PC-3 (cell line): ENCODE results near the gene ZNF8. TPM values are rescaled to one million over a fixed set of nuclear protein-coding genes. Genes with fewer than 3 reads are reported as not detected.
A peak's percentile ranks its signal among the peaks of the same experiment; 100 is the strongest.

Experiments used
- ATAC-seq: fragments of 200-7000 bp; cut with Tn5 transposase; 2 replicates; pipeline ENCODE4 v1.9.1; 2020; ENCODE audit warnings: mild to moderate bottlenecking, moderate library complexity
- BruUV-seq: library from RNA; stranded (reverse); fragments of 400-500 nt; replicated peaks from 2 replicates; lab custom pipeline; 2021; lab: Mats Ljungman, UMichigan
- CTCF ChIA-PET: fragments of 300-600 bp; sonication (Branson Sonifier 250); formaldehyde crosslinking; loops from one replicate; lab custom pipeline; 2022; ENCODE audit warnings: antibody characterized with exemption; lab: Charles Lee
- POLR2A ChIA-PET: fragments of 300-600 bp; sonication (Branson Sonifier 250); formaldehyde crosslinking; loops from one replicate; lab custom pipeline; 2022; ENCODE audit warnings: antibody characterized with exemption; ENCODE audit not compliant: unreplicated experiment; lab: Charles Lee
- DNase-seq: peaks from one replicate; pipeline ENCODE4 v3.0.0-alpha.2; 2015
- H2AFZ ChIP-seq: fragments of 300-600 bp; sonication (generic); 2 replicates; pipeline ENCODE4 v1.6.0; 2016; ENCODE audit warnings: antibody characterized with exemption, low read length
- H3F3A ChIP-seq: fragments of 300-600 bp; sonication (generic); one replicate; pipeline ENCODE4 v1.6.0; 2017; ENCODE audit warnings: antibody characterized with exemption, low read length, control low read depth, mild to moderate bottlenecking; ENCODE audit not compliant: unreplicated experiment
- H3K27ac ChIP-seq: fragments of 300-600 bp; sonication (generic); 2 replicates; pipeline ENCODE4 v1.5.1; 2016; ENCODE audit warnings: mild to moderate bottlenecking, low read length
- H3K27me3 ChIP-seq: fragments of 300-600 bp; sonication (generic); 2 replicates; pipeline ENCODE4 v1.6.1; 2016; ENCODE audit warnings: low read length, mixed read lengths
- H3K36me3 ChIP-seq: fragments of 300-600 bp; sonication (generic); 2 replicates; pipeline ENCODE4 v1.6.1; 2016; ENCODE audit warnings: low read depth, mixed run types, low read length, mixed read lengths
- H3K4me1 ChIP-seq: fragments of 300-600 bp; sonication (generic); 2 replicates; pipeline ENCODE4 v1.5.1; 2016; ENCODE audit warnings: low read length; ENCODE audit not compliant: insufficient read depth
- H3K4me2 ChIP-seq: fragments of 300-600 bp; sonication (generic); 2 replicates; pipeline ENCODE4 v1.6.0; 2016; ENCODE audit warnings: low read length
- H3K4me3 ChIP-seq: fragments of 300-600 bp; sonication (generic); 2 replicates; pipeline ENCODE4 v1.5.1; 2016; ENCODE audit warnings: mild to moderate bottlenecking, low read length, mixed read lengths
- H3K79me2 ChIP-seq: fragments of 300-600 bp; sonication (generic); 2 replicates; pipeline ENCODE4 v1.6.1; 2017; ENCODE audit warnings: low read length, mixed read lengths
- H3K9ac ChIP-seq: fragments of 300-600 bp; sonication (generic); 2 replicates; pipeline ENCODE4 v1.6.0; 2016; ENCODE audit warnings: mild to moderate bottlenecking, low read length
- H3K9me2 ChIP-seq: fragments of 300-600 bp; sonication (generic); replicated peaks from 2 replicates; pipeline ENCODE4 v1.6.1; 2016; ENCODE audit warnings: mixed run types, low read length, mixed read lengths
- H3K9me3 ChIP-seq: fragments of 300-600 bp; sonication (generic); 2 replicates; pipeline ENCODE4 v1.6.1; 2016; ENCODE audit warnings: low read length, mixed read lengths
- H4K20me1 ChIP-seq: fragments of 300-600 bp; sonication (generic); 2 replicates; pipeline ENCODE4 v1.6.1; 2016; ENCODE audit warnings: low read length, mixed read lengths
- CTCF ChIP-seq: fragments of 300-600 bp; sonication (generic); conservative IDR thresholded peaks from 2 replicates; pipeline ENCODE4 v1.5.1; 2017; ENCODE audit warnings: antibody characterized with exemption, low read depth, mild to moderate bottlenecking, low read length
- EZH2 ChIP-seq: fragments of 300-600 bp; sonication (generic); IDR thresholded peaks from one replicate; pipeline ENCODE4 v1.6.1; 2017; ENCODE audit warnings: antibody characterized with exemption, mild to moderate bottlenecking, low read length; ENCODE audit not compliant: unreplicated experiment
- EZH2phosphoT487 ChIP-seq: fragments of 300-600 bp; sonication (generic); IDR thresholded peaks from 2 replicates; pipeline ENCODE4 v1.6.1; 2018; ENCODE audit warnings: mild to moderate bottlenecking, antibody characterized with exemption, low read length, borderline replicate concordance
- intact Hi-C: fragments of 100-400 bp; cut with micrococcal nuclease; formaldehyde crosslinking; loops from 2 replicates; pipeline ENCODE4 v1.9.0; 2023
- total RNA-seq: library from RNA; depleted of rRNA; stranded (reverse); fragments of >200 nt; gene quantifications from 2 replicates; pipeline ENCODE4 v1.2.3, GENCODE V29; 2014

ZNF8 gene
- total RNA-seq, 1 experiment from 2014 or later, result 7.3 TPM

DNA sequence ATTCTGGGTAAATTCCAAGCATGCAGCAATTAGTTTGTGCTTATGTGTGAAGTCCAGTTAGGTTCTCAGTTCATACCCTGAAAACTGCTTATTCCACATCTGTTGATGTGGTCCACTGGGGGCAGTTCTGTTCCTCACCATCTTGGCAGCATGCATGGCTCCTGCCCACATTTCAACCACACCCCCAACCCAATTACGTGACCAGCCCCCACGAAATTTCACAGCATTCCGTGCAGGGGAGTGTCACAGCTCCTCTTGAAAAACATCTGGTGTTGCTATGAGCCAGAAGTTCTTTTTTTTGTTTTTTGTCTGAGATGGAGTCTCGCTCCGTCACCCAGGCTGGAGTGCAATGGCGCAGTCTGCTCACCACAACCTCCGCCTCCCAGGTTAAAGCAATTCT is 17.3 kb downstream of the ZNF8 start:
- peaks cover 24% of the 10 kb centered on the region for H3K9me3 ChIP-seq
- H3K79me2 ChIP-seq, result no peaks in the 10 kb centered on the region
- no peak for ATAC-seq
- no peaks in the 10 kb centered on the region for H3F3A ChIP-seq
- H2AFZ ChIP-seq, result no peak overlapping the region
- TF ChIP-seq EZH2phosphoT487, result no peak
- no peak overlapping the region for H3K27ac ChIP-seq
- H3K4me2 ChIP-seq, result no peak overlapping the region
- CTCF ChIA-PET, result no interaction called here
- intact Hi-C loops, result no loop called here
- peaks cover 89% of the 10 kb centered on the region for H3K36me3 ChIP-seq
- POLR2A ChIA-PET, result no interaction called here
- no peaks in the 10 kb centered on the region for H3K4me1 ChIP-seq
- H4K20me1 ChIP-seq, result no peaks in the 10 kb centered on the region
- no peak overlapping the region for H3K4me3 ChIP-seq
- BruUV-seq, result no TSS peak
- no peaks in the 10 kb centered on the region for H3K27me3 ChIP-seq
- no peak for DNase-seq
- no peaks in the 10 kb centered on the region for H3K9me2 ChIP-seq
- H3K9ac ChIP-seq, result no peak overlapping the region

DNA sequence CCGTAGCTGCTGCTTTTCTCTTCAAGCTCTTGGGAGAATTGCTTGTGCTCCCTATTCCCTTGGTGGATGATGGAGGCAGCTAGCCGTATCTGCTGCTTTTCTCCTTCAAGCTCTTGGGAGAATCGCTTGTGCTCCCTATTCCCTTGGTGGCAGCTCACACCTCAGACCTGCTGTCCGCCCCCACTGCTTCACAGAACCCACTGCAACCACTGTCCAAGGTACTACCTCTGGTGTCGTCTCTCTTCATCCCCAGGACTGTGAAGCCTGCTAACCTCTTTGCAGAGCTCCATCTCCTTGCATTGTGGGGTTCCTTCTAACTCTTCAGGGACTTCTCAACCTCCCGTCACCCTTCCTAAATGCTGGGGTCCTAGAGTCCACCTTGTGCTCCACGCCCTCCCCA is 21.9 kb downstream of the ZNF8 start:
- intact Hi-C loops, result no loop called here
- peaks cover 55% of the 10 kb centered on the region for H3K36me3 ChIP-seq

GRCh38 chr19:58304255-58304654 is 25.5 kb downstream of the ZNF8 start:
- ATAC-seq, result no peak
- Histone ChIP-seq H3K9me2 (no peaks in the 10 kb centered on the region), H3K4me2 (peak overlapping the region; percentile 80), H4K20me1 (no peaks in the 10 kb centered on the region), H3K27me3 (no peaks in the 10 kb centered on the region), H3K4me1 (peaks cover 8% of the 10 kb centered on the region), H3K36me3 (peaks cover 57% of the 10 kb centered on the region), H3F3A (no peaks in the 10 kb centered on the region), H3K9ac (no peak overlapping the region), H3K27ac (no peak overlapping the region), H3K79me2 (peaks cover 28% of the 10 kb centered on the region), H3K4me3 (peak overlapping the region; percentile 81; the same call in 1 of the 2 replicates), H3K9me3 (no peaks in the 10 kb centered on the region), H2AFZ (peak overlapping the region; percentile 84)
- BruUV-seq, result no TSS peak
- no peak for TF ChIP-seq EZH2phosphoT487
- no peak for TF ChIP-seq CTCF
- TF ChIP-seq EZH2, result no peak
- no peak for DNase-seq
- ChIA-PET CTCF (no interaction called here), POLR2A (no interaction called here)
- intact Hi-C loops, result loop anchor here (2.0 kb wide), 2 partner anchors 25 to 77 kb away; partner anchors contain the start of genes ZNF8 and ZNF837

More for the DNA sequence above, 21.9 kb downstream of the ZNF8 start:
- ATAC-seq (no peak), DNase-seq (no peak)
- Histone ChIP-seq H3K9me2 (no peaks in the 10 kb centered on the region), H4K20me1 (no peaks in the 10 kb centered on the region), H2AFZ (no peak overlapping the region), H3F3A (no peaks in the 10 kb centered on the region), H3K79me2 (peaks cover 3% of the 10 kb centered on the region), H3K27me3 (no peaks in the 10 kb centered on the region), H3K4me2 (no peak overlapping the region), H3K4me3 (no peak overlapping the region), H3K9me3 (peaks cover 3% of the 10 kb centered on the region), H3K4me1 (peaks cover 5% of the 10 kb centered on the region), H3K9ac (no peak overlapping the region), H3K27ac (no peak overlapping the region)
- BruUV-seq, result no TSS peak
- CTCF ChIA-PET, result no interaction called here
- TF ChIP-seq EZH2phosphoT487 (no peak), EZH2 (no peak), CTCF (no peak)
- POLR2A ChIA-PET, result no interaction called here
